IPS DF 4.7 (cell line): ENCODE data around the gene CCDC106.

Experiments
- DNase-seq: peaks from one replicate; pipeline ENCODE4 v3.0.0-alpha.2; 2013; ENCODE audit warnings: low spot score; ENCODE audit errors: extremely low read depth

Gene CCDC106

DNA sequence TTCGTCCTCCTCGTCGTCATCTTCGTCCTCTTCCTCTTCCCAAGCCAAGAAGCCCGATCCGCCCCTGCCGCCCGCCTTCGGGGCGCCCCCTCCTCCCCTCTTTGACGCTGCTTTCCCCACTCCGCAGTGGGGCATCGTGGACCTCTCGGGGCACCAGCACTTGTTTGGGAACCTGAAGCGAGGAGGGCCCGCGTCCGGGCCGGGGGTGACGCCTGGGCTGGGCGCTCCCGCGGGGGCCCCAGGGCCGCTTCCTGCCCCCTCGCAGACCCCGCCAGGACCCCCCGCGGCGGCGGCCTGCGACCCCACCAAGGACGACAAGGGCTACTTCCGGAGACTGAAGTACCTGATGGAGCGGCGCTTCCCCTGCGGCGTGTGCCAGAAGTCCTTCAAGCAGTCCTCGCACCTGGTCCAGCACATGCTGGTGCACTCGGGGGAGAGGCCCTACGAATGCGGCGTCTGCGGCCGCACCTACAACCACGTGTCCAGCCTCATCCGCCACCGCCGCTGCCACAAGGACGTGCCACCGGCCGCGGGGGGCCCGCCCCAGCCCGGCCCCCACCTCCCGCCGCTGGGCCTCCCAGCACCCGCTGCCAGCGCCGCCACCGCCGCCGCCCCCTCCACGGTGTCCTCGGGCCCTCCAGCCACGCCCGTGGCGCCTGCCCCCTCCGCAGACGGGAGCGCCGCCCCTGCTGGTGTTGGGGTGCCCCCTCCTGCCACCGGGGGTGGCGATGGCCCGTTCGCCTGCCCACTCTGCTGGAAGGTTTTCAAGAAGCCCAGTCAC, 33.9 kb upstream of the CCDC106 start:
- DNase-seq: no peak

DNA sequence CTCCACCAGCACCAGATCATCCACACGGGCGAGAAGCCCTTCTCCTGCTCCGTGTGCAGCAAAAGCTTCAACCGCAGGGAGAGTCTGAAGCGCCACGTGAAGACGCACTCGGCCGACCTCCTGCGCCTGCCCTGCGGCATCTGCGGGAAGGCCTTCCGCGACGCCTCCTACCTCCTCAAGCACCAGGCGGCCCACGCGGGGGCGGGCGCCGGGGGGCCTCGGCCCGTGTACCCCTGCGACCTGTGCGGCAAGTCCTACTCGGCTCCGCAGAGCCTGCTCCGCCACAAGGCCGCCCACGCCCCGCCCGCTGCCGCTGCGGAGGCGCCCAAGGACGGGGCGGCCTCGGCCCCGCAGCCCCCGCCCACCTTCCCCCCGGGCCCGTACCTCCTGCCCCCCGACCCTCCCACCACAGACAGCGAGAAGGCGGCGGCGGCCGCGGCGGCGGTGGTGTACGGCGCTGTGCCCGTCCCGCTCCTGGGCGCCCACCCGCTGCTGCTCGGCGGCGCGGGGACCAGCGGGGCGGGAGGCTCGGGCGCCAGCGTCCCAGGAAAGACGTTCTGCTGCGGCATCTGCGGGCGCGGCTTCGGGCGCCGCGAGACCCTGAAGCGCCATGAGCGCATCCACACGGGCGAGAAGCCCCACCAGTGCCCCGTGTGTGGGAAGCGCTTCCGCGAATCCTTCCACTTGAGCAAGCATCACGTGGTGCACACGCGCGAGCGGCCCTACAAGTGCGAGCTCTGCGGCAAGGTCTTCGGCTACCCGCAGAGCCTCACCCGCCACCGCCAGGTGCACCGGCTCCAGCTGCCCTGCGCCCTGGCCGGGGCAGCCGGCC, 33.1 kb upstream of the CCDC106 start:
- DNase-seq: no peak

GRCh38 chr19:55615543-55616394, 32.2 kb upstream of the CCDC106 start:
- DNase-seq: no peak

DNA sequence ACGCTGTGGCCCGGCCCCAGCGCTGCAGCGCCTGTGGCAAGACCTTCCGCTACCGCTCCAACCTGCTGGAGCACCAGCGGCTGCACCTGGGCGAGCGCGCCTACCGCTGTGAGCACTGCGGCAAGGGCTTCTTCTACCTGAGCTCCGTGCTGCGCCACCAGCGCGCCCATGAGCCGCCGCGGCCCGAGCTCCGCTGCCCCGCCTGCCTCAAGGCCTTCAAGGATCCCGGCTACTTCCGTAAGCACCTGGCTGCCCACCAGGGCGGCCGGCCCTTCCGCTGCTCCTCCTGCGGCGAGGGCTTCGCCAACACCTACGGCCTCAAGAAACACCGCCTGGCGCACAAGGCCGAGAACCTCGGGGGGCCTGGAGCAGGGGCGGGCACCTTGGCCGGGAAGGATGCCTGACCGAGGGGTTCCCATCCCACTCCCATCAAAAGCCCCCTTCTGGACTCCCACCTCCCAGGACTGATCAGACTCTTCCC, 31.6 kb upstream of the CCDC106 start:
- DNase-seq: no peak

DNA sequence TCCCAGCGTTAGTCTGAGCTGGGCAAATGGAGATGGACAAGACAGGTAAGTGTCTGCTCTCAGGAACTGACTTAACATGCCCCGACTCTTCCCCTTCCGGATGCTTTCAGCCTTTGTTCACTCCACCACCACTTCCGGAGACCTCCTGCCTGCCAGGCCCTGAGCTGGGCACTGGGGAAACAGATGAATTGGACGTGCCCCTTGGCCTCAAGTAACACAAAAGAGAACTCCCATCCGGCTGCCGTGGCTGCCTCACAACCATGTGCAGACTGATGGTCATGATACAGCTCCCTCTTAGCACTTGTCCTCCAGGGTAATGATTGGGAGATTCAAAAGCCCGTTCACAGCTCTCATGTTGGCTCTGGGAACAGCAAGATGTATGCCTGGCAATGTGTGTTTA, 30.6 kb upstream of the CCDC106 start:
- no peak for DNase-seq

DNA sequence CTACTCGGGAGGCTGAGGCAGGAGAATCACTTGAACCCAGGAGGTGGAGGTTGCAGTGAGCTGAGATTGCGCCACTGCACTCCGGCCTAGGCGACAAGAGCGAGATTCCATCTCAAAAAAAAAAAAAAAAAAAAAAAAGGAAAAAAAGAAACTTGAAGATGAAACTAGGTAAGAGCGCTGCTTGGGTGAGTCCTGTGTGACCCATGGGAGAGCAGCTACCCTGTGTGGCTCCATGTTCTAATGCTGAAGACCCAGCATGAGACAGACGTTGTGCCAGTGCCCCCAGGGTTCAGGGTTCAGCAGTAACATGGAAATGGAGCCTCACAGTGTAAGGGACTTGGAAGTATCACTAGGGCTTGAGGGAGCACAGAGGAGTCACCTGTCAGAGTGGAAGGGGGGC, 29.6 kb upstream of the CCDC106 start:
- DNase-seq: no peak

- DNase-seq: no peak
These were observed 28.7 kb upstream of the CCDC106 start for GRCh38 chr19:55619286-55619685.

- no peak for DNase-seq
These were observed 27.4 kb upstream of the CCDC106 start for GRCh38 chr19:55620410-55621204.

GRCh38 chr19:55621205-55621672, 26.8 kb upstream of the CCDC106 start:
- no peak for DNase-seq

- no peak for DNase-seq
These were observed 26.3 kb upstream of the CCDC106 start for GRCh38 chr19:55621673-55622231.

DNA sequence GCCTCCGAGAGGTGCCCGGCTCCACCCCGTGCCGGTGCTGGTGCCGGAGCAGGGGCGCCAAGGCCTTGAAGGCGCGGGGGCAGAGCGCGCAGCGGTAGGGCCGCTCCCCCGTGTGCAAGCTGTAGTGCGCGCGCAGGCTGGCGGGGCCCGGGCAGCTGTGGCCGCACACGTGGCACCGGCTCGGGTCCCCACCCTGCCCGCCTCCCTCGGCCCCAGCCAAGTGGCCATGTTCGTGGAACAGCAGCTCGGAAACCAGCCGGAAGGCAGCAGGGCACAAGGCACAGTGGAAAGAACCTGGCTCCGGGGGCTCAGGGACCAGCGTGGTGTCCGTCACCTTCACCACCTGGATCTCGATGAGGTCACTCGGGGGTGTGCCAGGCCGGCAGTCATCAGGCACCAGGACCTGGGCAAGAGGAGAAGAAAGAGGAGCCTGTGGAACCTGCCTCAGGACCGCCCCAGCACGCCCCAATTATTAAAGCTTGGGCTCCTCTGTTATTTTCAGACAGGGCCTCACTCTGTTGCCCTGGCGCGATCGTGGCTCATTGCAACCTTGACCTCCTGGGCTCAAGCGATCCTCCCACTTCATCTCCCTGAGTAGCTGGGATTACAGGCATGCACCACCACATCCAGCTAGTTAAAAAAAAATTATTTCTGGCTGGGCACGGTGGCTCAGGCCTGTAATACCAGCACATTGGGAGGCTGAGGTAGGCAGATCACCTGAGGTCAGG, 25.6 kb upstream of the CCDC106 start:
- DNase-seq: no peak

DNA sequence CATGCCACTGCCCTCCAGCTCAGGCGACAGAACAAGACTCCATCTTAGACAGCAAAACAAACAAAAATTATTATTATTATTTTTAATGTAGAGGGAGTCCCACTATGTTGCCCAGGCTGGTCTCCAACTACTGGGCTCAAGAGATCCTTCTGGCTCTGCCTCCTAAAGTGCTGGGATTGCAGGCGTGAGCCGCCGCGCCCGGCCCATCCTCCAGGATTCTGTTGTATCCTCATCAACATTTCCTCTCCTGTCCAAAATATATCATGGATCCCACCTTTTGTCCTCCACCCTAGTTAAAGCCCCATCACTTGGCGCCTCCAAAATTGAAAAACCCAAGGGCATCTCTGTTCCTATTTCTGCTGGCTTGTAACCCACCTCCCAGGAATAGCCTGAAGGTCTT, 24.9 kb upstream of the CCDC106 start:
- no peak for DNase-seq

GRCh38 chr19:55623561-55623960, 24.5 kb upstream of the CCDC106 start:
- no peak for DNase-seq

DNA sequence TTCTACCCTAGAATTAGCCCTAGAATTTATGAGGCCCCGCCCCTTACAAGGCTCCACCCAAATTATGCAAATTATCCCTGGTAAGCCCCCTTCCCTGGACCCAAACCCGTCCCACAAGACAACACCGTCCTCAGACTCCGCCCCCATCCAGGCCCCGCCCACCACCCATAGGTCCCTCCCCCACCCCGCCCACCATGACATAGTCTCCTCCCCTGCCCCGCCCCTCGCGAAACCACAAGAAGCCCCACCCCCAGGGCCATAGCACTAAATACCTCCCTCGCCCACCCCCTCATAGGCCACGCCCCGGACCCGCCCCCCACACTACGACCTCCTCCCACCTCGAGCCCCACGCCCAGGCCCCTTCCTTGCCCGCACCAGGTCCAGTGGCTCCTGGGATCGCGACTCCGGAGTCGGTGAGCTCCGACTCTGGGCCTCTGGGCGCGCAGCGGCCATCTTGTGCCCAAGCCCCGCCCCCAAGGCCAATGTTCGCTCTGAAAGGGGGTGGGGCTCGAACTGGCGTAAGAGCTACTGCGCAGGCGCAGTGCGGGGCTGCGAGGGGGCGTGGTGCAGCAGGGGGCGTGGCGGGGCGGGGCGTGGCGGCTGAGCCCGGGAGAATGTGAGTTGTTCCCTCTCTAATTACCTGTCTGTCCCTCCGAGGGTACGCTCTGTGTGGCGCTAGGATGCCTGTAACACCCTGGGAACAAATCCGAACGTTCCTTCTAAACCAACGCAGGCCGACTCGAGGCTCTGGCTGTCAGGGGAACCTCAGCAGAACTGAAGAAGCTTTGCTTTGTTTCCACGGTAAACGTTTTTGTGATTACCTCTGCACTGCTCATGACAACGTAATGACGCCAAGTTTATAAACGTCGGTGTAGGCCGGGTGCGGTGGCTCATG, 23.7 kb upstream of the CCDC106 start, which contains the start of gene ZNF784:
Gene ZNF784, minus strand, starts transcription at position 458 of the 895 bp plus-strand sequence. Its CDS starts 5 bp downstream, at position 453.
- DNase-seq: no peak

GRCh38 chr19:55625004-55625326, 23.0 kb upstream of the CCDC106 start:
- DNase-seq: no peak

DNA sequence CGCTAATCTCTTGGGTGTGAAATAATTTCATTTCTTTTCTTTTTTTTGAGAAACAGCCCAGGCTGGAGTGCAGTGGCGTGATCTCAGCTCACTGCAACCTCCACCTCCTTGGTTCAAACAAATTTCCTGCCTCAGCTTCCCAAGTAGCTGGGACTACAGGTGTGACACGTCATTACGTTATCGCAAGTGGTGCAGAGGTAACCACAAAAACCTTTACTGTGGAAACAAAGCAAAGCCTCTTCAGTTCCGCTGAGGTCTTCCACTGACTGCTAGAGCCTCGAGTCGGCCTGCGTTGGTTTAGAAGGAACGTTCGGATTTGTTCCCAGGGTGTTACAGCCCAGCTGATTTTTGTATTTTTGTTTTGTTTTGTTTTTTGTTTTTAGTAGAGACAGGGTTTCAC, 21.7 kb upstream of the CCDC106 start:
- no peak for DNase-seq

DNA sequence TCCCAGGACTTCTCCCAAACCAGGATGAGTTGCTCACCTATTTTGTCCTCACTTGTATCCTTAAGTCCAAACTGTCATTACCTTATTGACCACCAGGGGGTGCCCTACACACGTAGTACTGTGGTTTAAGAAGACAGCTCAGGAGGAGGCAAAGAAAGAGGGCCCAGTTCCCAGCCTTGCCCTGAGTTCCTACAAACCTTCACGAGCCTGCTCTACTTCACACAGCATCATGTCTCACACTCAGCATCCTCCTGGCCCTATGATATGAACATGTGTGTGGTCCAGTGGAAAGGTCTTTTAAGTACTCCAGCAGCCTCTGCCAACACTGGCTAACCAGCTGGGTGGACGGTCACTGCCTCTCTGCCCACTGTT, 15.6 kb upstream of the CCDC106 start:
- DNase-seq: no peak

DNA sequence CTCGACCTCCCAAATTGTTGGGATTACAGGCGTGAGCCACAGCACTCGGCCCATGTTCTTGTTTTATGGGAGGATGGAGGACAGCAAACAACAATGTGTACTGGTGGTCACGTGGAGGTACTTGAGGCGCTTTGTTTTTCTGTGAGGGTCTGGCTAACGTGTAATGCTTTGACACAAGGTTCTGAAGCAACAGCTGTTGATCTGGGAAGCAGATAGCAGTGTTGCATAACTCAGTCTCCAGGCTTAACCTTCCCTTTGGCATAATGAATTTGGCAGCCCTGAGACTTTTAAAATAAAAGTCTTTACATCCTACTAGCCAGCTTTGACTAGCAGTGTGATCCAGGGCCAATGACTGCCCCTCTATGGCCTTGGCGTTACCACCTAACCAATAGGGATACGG, 14.2 kb upstream of the CCDC106 start:
- no peak for DNase-seq

DNA sequence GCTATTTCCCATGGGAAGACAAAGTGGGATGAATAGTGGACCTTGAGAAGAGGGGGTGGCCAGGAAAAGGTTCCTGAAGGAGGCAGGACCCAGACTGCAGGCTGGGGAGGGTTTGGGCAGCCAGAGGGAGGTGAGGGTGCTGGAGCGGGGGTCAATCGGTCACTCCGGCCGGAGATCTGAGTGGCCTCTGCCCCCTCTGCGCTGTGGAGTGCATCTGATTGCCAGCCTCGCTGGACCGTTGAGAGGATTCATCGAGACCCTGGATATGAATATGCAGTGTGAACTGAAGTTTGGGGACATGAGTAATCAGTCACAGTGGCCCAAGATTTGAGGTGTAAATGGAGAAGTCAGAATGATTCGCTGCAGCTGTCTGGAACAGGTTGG, 12.7 kb upstream of the CCDC106 start:
- no peak for DNase-seq
